Left forelimb (tissue), 1 donor: Measurements from ENCODE around the gene MANSC4.

Experiments
- DNase-seq: peaks from one replicate; pipeline ENCODE4 v3.0.0-alpha.2; 2018; ENCODE audit warnings: low spot score

Gene MANSC4

GRCh38 chr12:27800819-27801218, 20.8 kb upstream of the MANSC4 start:
- DNase-seq, result no peak

- no peak for DNase-seq
Measured at GRCh38 chr12:27797301-27798025, 17.4 kb upstream of the MANSC4 start.

DNA sequence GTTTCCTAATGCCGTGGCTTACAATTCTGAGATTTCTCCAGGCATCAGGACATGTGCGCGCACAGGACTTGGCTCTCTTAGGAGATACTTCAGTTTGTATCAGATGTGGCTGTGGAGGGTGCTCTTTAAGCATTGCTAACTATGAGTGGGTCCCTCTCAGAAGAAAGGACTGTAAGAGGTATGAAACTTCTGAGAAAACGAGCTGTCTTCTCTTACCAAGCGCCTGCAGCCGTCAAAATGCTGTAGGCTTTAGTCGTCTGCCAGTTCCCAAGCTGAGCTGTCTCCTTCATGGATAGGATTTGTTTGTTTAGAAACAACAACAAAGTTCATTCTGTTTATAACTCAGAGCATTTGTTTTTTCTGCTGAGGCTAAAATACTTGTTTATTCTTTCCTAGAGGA, 16.1 kb upstream of the MANSC4 start:
- DNase-seq, result no peak

DNA sequence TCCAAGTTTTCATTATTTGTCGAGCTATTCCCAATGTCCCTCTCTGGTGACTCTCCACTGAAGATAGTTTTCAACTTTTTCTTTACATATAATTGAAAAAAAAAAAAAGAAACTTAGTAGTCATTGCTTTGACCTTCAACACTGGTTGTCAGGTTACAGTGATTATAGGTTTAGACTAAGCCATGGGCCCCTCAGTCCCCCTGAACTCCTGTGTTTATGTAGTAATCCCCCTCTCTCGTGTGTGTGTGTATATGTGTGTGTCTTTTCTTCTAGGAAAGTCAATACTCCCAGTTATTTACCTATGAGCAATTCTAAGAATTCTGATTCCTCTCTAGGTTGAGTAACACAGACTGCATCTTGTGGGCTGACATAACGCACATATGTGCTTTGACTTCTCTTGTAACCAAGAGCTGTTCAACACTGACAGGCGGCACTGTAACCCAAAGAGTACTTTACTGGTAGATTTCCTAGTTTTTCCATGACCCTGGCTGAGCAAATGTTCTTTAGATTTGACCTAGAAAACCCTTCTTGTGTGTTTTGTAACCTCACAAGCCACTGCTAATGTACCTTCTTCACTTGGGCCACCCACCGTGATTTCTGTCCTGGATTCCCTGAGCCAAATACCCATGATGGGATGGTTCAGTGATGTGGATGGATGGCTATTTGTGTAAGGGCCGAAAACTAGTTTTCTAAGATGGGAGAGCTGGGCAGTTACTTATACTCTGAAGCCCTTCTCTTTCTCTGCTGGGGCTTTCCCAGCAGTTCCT, 15.0 kb upstream of the MANSC4 start:
- DNase-seq, result no peak

DNA sequence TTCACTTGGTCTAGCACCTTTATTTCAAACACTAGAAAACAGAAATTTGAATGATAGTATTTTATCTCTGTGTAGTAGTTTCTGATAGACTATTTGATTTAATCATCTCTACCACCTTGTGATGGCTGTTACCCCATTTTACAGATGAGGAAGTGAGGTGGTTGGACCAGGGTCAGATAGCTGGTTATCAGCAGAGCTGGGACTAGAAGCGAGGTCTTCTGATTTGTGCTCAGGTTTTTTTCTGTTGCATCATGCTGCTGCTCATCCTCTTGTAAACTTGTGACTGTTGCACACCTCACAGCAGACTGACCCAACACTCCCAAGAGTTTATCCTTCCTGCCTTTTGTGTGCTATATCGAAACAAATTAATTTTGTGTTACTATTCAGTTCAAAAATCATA, 10.1 kb upstream of the MANSC4 start:
- no peak for DNase-seq

- DNase-seq, result no peak
Measured at GRCh38 chr12:27787559-27787958, 7.5 kb upstream of the MANSC4 start.

DNA sequence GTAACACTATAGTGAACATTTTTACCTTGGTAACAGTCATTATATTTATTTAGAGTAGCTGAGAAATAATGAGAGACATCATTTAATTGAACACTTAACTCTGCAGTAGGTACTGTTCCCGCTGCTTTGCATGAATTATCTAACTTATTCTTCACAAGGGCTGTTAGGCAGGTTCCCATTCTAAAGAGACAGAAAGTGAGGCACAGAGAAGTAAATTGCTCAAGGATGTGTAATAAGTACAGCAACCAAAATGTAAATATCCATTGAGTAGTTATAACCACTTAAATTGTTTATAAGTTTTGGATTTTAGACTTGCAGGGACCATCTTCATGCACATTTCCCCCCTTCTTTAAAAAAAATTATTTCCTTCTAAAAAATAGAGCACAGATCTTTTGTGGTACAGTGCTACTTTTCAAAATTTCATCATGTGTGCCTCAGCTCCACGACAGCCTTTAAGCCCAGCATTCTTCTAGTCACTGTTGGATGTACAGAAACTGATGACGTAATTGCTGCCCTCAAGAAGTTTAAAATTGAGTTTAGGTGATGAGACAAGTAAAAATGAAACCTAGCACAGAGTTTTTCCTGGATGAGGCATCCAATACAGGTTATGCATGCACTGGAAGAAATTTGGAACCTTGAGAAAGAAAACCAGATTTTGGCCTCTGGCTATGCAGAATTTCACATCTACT, 6.0 kb upstream of the MANSC4 start:
- no peak for DNase-seq

DNA sequence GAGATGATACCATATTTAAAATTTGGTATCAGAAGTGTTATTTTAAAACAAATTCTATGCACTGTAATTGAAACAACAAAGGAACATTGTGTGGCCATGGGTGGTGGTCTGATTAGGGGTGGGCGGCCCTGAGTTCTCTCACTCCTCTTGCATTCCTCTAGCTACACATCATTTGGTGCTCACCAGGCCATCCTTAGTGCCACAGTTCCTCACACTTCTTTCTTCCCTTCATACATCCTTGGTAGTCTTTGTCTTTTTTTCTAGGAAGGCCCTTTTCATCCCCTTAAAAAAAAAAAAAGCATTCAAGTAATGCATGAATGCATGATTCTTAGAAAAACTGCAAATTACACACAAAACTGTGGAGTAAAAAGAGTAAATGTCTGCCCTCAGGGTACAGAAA, 2.4 kb upstream of the MANSC4 start:
- DNase-seq, result no peak

- DNase-seq, result no peak
Measured at GRCh38 chr12:27781680-27782079, 1.6 kb upstream of the MANSC4 start.

GRCh38 chr12:27780612-27781408, 774 bp upstream of the MANSC4 start:
- DNase-seq, result no peak

DNA sequence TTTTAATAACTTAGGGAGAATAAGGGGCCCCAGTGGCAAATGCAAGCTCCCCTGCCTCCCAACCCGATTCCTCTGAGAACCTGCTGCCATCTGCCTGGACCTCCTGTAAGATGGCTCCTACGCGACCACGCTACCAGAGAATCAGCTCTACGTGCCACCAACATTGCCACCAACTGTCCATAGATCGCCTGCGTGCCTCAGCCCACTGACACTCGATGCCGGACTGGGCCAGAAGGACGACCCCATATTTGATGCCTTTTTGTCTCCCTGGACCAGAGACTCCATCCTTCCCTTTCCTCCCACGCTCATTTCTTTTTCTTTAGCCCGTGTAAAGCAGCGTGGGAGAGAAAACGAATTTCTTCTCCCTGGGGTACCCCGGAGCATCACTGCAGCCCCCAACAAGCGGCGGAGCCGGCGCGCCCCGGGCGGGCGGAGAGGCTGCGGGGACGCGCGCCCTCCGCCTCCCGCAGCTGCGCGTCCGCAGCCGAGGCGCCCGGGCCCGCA, 568 bp downstream of the MANSC4 start:
- DNase-seq, result no peak

DNA sequence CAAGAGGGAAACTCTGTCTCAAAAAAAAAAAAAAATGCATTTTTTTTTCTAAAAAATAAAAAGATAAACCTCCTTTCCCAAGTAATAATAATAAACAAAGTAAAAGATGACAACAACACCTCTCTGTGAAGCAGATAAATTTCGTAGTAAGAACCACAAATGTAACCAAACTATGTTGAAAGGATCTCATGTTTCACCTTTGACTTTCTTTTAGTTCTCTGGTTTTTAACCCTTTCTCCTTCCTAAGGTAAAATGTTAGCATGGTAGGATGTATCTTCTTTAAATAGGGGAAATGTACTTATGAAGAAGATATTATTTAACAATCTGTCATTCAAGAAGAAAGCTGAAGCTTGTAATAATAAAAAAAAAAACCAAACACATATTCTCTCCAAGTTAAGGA, 1.8 kb downstream of the MANSC4 start:
- no peak for DNase-seq

- no peak for DNase-seq
Measured at GRCh38 chr12:27777141-27777540, 2.9 kb downstream of the MANSC4 start.

DNA sequence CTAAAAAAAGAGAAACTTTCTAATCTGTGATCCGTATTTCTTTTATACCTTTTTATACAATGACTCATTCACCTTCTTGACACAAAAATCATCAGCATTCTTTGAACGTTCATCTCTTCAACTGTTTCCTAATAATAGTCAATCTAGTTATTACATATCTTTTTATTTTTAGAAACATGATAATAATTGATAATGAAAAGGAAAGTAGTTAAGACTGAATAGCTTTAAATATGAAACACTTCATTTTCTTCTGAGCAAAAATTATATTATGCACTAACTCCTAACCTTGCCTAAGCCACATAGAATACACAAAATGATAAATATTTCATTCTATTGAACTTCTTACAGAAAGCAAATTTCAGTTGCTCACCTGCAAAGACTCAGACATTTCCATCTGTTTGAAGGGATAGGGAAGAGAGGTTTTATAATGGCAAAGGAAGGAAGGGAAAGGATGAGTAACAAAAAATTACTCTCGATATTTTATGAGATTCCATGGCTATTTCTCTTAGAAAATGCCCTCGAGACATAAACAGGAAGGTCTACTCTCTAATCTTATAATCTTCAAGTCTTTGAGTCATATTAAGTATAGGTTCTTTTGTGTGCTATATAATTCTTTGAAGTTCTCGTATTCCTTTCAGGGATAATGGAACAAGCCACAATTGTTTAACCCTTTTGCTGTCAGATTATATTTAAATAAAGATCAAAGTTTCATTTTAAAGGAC, 7.5 kb downstream of the MANSC4 start:
- no peak for DNase-seq

GRCh38 chr12:27771481-27772327, 8.3 kb downstream of the MANSC4 start:
- no peak for DNase-seq

- no peak for DNase-seq
Measured at GRCh38 chr12:27769142-27769673, 10.8 kb downstream of the MANSC4 start.

DNA sequence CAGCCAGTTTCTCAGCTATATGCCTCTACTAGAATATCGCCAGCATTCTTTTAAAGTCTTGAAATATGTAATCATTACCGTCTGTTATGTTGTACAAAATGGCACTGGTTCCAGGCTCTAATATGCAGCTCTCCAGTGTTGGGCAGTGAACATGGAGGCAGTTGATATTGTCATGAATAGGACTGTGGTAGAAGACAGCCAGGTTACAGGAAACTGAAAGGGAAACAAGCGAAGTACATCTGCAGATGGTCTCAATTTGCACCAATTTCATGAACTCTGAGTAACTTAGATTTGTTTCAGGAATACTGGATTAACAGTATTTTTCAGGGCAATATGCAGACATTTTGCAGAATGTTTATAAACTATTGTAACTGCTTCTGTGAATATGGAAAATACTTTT, 13.4 kb downstream of the MANSC4 start:
- no peak for DNase-seq

DNA sequence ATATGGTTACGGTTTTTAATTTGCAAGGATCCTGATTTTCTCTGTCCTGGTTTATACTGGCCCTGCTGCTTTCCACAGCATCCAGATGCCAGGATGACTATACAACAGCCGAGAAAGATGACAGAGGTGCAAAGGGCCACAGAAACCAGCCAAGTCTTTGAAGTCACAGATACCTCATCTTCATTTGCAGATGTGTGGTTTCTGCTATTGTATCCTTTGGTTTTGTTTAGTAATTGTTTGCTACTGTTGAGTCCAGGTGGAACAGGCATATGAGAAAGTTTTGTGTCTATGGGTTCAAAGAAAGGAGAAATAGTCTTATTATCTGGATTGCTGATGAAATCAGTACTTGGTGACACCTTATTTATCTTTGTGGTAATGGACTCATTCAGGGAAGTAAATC, 17.3 kb downstream of the MANSC4 start:
- no peak for DNase-seq

GRCh38 chr12:27756670-27757195, 23.3 kb downstream of the MANSC4 start:
- no peak for DNase-seq

GRCh38 chr12:27754795-27755194, 25.2 kb downstream of the MANSC4 start:
- no peak for DNase-seq
